GM21526 (cell line): ENCODE measurements around the gene OTOGL.
"Not testable (repeated sequence)": the region's sequence is repeated elsewhere in the genome, so short reads cannot be mapped to it uniquely, and the experiment has no call there.

ENCODE experiments used
- ATAC-seq: cut with Tn5 transposase; IDR thresholded peaks from one replicate; pipeline ENCODE4 v1.9.1; 2021; ENCODE audit warnings: moderate library complexity; ENCODE audit not compliant: unreplicated experiment, low FRiP score

OTOGL gene, protein sequence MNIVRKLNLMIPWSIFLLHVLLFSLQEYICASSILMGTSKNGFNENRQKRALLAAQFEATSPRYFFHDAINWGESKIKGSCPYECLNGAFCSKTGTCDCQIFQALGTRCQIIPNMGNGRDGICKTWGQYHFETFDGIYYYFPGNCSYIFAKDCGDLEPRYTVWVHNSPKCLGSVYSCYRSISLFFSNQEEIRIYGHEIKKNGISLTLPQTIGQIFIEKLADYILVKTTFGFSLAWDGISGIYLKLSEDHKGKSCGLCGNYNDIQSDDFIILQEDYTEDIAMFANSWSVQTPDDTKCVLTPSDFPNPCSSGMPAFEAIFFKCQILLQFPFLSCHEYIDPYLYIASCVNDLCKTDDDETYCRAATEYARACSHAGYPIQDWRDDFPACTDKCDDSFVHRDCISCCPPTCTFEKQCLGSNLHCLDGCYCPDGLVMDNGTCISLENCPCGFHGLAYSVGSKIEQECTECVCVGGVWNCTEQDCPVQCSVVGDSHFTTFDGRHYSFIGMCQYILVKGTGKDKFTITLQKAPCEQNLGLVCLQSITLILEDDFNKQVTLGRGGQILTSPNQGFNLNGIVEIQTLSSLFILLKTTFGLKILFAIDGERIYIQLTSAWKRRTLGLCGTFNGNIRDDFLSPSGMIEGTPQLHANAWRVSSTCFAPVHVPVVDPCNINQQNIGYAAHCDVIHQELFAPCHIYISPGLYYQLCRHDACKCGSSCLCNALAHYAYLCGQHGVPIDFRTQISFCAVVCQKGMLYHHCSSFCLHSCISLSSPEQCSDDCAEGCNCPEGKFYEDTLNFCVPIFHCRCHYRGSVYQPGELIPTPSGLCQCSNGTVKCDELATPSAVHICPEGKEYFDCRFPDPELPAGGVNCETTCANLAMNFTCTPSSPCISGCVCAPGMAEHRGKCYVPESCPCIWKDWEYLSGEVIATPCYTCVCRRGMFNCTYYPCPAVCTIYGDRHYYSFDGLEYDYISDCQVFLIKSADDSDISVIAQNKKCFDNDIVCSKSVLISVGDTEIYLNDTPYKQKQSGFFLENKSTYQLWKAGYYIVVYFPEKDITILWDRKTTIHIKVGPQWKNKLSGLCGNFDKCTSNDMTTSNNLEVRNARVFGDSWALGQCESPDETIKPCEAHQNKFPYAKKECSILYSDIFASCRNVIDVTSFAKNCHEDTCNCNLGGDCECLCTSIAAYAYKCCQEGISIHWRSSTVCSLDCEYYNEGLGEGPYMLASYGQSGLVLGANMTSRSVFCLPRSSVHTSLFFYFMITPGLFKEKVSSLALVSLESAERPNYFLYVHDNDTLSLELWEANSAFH (N-terminal part only)

DNA sequence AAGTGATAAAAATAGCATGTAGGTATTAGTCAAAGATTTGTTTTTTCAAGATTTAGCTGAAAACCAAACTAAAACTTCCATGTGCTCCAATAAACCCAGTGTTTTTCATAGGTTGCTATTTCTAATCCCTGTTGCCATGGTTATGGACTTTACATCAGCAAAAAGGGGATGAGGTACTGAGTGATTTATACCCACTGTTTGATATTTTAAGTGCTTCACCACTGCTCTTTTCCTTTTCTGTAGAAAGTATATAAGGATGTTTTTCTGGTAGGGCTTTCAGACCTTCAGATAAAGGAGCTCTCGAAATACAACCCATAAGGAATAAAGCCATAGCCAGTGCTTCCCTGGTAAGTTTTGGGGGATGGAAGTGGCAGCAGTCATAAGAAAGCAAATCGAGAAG is at the start of gene OTOGL:
Gene OTOGL, plus strand, starts transcription at position 279 of the 400 bp plus-strand sequence. CDS start 109,895 bp downstream, outside the sequence.
- no peak for ATAC-seq

- ATAC-seq = no peak
These were observed 49.1 kb upstream of the OTOGL start for GRCh38 chr12:80050236-80050635.

- no peak for ATAC-seq
These were observed 46.1 kb upstream of the OTOGL start for GRCh38 chr12:80053051-80053790.

GRCh38 chr12:80056232-80056631 is 43.1 kb upstream of the OTOGL start:
- ATAC-seq = no peak

GRCh38 chr12:80056845-80057244 is 42.5 kb upstream of the OTOGL start:
- ATAC-seq = no peak

GRCh38 chr12:80058586-80058985 is 40.8 kb upstream of the OTOGL start:
- ATAC-seq = no peak

GRCh38 chr12:80059102-80059501 is 40.2 kb upstream of the OTOGL start:
- no peak for ATAC-seq

DNA sequence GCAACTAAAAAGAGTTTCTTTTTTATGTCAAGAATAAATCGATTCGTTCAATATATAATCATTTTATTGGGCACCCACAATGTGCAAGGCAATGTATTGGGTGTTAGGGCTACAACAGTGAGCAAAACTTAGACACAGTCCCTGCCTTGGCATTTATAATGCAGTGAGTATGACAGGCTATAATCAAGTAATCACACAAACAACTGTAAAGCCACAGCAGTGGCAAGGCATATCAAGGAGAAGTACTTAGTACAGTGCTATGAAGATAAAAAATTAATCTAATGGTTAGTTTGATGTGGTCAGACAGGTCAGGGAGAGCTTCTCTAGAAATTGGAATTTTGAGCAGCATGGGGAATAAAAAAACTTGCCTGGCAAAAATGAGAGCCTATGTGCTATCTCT is 39.5 kb upstream of the OTOGL start:
- ATAC-seq = no peak

GRCh38 chr12:80064269-80064668 is 35.1 kb upstream of the OTOGL start:
- no peak for ATAC-seq

GRCh38 chr12:80064951-80065350 is 34.4 kb upstream of the OTOGL start:
- no peak for ATAC-seq

GRCh38 chr12:80068173-80068572 is 31.2 kb upstream of the OTOGL start:
- ATAC-seq = no peak

DNA sequence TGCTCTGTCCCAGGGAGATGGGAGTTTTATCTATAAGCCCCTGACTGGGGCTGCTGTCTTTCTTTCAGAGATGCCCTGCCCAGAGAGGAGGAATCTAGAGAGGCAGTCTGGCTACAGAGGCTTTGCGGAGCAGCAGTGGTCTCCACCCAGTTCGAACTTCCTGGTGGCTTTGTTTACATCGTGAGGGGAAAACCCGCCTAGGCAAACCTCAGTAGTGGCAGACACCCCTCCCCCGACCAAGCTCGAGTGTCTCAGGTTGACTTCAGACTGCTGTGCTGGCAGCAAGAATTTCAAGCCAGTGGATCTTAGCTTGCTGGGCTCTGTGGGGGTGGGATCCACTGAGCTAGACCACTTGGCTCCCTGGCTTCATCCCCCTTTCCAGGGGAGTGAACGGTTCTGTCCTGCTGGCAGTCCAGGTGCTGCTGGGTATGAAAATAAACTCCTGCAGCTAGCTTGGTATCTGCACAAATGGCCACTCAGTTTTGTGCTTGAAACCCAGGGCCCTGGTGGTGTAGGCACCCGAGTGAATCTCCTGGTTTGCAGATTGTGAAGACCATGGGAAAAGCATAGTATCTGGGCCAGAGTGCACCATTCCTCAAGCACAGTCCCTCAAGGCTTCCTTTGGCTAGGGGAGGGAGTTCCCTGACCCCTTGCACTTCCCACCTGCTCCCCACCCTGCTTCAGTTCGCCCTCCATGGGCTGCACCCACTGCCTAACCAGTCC is 15.3 kb upstream of the OTOGL start:
- ATAC-seq = not testable (repeated sequence)

DNA sequence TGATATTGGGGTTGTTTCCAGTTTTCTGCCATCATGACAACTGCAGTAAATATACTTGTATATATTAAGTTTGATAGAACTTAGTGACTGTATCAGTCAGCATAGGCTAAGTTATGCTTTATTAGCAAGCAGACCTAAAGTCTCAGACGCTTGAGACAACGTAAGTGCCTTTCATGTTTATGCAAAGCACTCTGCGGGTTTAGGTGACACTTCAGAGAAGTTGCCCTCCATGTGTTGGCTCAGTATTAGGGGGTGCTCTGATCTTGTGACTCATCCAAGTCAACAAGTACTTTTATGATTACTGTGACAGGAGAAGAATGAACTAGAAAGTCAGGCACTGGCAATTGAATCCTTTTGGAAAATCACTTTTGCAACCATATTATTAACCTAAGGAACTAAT is 13.3 kb upstream of the OTOGL start:
- ATAC-seq = no peak

GRCh38 chr12:80087486-80088213 is 11.7 kb upstream of the OTOGL start:
- no peak for ATAC-seq

DNA sequence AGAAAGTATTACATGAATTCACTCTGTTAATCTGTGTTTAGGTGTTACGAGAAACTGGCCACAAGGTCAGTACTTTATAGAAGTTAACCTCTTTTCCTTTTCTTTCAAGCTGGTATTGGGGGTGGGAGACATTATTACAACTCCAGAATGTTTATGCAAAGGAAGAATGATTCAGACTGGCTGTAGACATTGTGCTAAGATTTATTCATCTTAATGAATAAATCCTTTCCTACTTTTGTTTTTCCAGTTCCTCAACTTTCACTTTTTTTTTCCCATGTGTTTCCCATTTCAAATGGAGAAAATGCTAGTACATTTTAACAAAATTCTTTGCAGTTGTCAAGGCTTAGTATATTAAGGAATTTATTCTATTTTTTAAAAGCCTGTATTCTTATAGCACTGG is 1.3 kb downstream of the OTOGL start:
- no peak for ATAC-seq

GRCh38 chr12:80101126-80101525 is 1.8 kb downstream of the OTOGL start:
- no peak for ATAC-seq

GRCh38 chr12:80107221-80107620 is 7.9 kb downstream of the OTOGL start:
- peak; percentile 61 for ATAC-seq

- ATAC-seq = no peak
These were observed 17.4 kb downstream of the OTOGL start for GRCh38 chr12:80116735-80117134.
